GM21447 (cell line): Measurements from ENCODE around the gene SLC29A1.
"Not testable (repeated sequence)": the region's sequence is repeated elsewhere in the genome, so short reads cannot be mapped to it uniquely, and the experiment has no call there.

Experiments used
- ATAC-seq: cut with Tn5 transposase; IDR thresholded peaks from one replicate; pipeline ENCODE4 v1.9.1; 2021; ENCODE audit not compliant: unreplicated experiment

Gene SLC29A1

DNA sequence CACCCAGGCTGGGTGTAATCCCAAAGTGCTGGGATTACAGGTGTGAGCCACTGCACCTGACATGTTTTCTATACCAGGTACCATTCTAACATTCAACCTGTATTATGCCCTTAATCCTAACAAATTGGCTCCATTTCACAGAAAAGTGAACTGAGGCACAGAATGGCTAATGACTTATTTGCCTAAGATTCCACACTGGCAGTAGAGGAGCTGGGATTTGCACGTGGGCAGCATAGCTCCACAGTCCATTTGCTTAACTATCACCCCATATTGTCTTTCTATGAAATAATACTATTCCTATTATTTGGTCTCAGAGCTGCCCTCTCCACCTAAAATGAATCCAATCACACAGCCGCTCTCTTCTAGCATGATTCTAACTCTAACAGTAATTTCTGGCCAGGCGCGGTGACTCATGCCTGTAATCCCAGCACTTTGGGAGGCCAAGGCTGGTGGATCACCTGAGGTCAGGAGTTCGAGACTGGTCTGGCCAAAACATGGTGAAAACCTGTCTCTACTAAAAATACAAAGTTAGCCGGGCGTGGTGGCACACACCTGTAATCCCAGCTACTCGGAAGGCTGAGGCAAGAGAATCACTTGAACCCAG, 30.0 kb upstream of the SLC29A1 start:
- ATAC-seq = no peak

DNA sequence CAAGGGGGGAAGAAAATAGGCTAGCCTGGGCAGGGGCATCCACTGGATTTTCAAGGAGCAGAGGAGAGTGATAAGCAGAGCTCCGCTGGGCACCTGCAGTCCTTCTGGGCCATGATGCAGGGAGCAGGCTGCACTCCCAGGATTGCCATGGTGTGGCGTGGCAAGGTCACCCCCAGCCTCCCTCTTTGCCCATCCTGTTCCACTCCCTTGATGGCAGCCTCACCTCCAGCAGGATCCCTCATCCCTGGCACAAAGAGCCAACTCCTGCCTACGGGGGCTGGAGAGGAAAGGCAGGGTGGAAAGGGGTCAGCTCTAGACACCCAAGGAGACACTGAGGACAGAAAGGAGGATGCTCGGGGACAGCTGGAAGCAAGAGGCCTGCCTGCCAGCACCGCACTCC, 29.1 kb upstream of the SLC29A1 start:
- no peak for ATAC-seq

DNA sequence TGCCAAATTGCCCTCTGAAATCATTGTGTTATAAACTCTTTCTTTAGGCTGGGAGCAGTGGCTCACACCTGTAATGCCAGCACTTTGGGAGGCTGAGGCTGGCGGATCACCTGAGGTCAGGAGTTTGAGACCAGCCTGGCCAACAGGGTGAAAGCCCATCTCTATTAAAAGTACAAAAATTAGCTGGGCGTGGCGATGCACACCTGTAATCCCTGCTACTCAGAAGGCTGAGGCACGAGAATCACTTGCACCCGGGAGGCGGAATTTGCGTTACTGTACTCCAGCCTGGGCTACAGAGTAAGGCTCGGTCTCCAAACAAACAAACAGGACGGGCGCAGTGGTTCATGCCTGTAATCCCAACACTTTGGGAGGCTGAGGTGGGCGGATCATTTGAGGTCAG, 27.0 kb upstream of the SLC29A1 start:
- ATAC-seq = not testable (repeated sequence)

- ATAC-seq = no peak
These were observed 24.7 kb upstream of the SLC29A1 start for GRCh38 chr6:44198684-44199083.

DNA sequence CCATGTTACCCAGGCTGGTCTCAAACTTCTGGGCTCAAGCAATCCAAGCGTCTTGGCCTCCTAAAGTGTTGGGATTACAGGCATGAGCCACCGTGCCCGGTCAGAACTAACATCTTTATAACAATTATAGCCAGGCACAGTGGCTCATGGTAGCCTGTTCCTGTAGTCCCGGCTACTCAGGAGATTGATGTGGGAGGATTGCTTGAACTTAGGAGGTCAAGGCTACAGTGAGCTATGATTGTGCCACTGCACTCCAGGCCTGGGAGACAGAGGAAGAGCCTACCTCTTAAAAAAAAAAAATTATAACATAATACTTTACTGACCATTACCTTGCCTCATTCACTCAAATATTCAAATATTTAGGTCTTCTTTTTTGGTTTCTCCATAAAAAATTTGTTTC, 23.5 kb upstream of the SLC29A1 start:
- no peak for ATAC-seq

DNA sequence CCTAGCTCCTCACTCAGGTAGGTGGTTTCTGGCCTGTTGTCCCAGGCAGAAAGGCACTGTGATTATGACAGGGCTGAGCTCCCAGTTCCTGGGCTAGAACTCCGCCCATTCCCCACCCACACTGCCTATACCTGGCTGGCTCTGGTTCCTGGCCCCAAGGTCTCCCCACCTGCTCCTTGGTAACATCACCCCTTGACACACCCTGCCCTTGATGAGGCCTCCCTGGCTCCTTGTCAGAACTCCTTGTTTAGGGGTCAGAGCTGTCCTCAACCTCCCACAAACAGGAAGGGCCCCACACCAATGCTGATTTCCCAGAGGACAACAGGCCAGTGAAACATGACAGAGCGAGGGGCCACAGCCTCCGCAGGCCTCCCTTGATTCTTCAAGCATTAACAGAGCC, 22.2 kb upstream of the SLC29A1 start:
- ATAC-seq = no peak

DNA sequence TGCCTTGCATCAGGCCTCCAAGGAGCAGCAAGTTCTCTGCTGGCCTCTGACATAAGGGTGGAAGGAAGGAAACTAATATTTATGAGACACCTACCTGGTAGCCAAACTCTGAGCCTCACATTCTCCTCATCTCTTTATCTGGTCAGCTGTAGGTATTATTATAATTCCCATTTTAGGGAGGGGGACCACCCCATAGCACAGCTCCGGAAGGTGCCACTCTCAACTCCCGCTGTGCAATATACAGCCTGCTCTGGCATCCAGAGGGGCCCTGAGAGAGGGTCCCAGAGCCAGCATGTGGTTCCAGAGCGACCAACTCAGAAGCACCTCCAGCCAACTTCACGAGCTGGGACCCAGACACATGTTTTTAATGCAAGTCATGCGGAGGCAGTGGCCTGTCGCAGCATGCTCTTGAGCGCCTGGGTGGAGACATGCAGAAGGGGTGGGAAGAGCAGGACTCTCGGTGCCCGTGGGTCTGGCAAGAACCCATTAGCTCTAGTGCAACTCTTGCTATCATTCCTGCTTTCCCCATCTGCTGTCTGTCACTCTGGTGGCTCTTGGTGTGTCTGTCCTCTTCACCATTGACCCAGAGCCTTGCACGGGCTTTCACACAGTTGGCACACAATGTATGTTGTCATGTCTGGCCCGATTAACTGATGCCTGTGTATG, 21.6 kb upstream of the SLC29A1 start:
- no peak for ATAC-seq

GRCh38 chr6:44202332-44202971, 20.9 kb upstream of the SLC29A1 start:
- no peak for ATAC-seq

DNA sequence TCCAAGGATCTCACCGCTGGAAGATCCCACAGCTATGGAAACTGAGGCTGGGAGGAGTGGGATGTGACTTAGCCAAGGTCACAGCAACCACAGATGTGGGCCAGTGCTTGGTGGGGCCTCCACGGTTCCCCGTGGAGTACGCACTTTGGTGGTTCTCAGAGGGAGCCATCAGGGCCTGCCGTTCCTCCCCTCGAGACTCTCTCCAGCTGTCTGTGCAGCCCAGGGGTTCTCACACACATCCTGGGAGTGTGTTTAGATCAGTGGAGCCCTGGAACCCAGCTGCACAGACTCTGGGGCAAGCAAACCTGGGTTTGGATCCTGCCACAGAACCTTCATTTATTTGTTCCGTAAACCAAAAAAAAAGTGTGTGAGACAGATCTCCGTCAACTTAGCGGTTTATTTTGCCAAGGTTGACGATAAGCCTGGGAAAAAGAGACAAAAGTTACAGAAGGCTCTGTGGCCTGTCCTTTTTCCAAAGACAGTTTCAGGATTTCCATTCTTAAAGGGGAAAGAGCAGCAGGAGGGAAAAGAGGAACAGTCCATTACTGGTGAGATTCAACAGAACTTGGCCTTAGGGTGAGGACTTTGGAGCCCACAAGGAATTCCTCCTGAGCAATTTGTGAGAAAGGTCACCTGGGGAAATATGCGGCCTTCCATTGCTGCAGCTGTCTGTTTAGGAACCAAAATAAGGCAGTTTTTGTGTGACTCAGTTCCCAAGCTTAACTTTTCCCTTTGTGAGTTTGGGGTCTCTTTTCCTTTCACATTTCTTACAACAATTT, 20.2 kb upstream of the SLC29A1 start:
- no peak for ATAC-seq

DNA sequence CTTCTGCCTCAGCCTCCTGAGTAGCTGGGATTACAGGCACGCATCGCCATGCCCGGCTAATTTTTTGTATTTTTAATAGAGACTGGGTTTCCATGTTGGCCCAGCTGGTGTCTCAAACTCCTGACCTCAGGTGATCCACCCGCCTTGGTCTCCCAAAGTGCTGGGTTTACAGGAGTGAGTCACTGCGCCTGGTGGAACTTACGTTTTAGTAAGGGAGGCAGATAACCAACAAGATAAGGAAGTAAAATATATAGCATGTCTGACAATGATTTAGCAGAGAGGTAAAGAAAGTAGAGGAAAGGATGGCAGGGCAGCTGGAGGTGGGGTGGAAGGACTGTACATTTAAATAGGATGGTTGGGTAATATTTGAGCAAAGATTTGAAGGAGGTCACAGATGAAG, 19.4 kb upstream of the SLC29A1 start:
- no peak for ATAC-seq

DNA sequence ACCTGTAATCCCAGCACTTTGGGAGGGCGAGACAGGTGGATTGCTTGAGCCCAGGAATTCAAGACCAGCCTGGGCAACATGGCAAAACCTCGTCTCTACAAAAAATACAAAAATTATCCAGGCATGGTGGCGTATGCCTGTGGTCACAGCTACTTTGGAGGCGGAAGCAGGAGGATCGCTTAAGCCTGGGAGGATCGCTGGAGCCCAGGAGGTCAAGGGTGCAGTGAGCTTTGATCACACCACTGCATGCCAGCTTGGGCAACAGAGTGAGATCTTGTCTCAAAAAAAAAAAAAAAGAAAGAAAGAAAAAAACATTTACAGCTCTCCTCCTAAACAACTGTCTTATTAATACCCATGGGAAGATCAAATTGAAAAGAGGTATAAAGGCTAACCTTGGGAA, 15.4 kb upstream of the SLC29A1 start:
- no peak for ATAC-seq

- ATAC-seq = no peak
These were observed 12.1 kb upstream of the SLC29A1 start for GRCh38 chr6:44211284-44211683.

GRCh38 chr6:44214307-44214706, 9.1 kb upstream of the SLC29A1 start:
- no peak for ATAC-seq

- no peak for ATAC-seq
These were observed 6.6 kb upstream of the SLC29A1 start, which contains the start of gene MYMX for GRCh38 chr6:44216677-44217331. Gene MYMX (plus strand): TSS chr6:44216926. CDS start chr6:44217472, 546 bp downstream.

GRCh38 chr6:44217332-44218143, 5.9 kb upstream of the SLC29A1 start:
- no peak for ATAC-seq

GRCh38 chr6:44219053-44219814, 4.2 kb upstream of the SLC29A1 start:
- ATAC-seq = peak; percentile 37

DNA sequence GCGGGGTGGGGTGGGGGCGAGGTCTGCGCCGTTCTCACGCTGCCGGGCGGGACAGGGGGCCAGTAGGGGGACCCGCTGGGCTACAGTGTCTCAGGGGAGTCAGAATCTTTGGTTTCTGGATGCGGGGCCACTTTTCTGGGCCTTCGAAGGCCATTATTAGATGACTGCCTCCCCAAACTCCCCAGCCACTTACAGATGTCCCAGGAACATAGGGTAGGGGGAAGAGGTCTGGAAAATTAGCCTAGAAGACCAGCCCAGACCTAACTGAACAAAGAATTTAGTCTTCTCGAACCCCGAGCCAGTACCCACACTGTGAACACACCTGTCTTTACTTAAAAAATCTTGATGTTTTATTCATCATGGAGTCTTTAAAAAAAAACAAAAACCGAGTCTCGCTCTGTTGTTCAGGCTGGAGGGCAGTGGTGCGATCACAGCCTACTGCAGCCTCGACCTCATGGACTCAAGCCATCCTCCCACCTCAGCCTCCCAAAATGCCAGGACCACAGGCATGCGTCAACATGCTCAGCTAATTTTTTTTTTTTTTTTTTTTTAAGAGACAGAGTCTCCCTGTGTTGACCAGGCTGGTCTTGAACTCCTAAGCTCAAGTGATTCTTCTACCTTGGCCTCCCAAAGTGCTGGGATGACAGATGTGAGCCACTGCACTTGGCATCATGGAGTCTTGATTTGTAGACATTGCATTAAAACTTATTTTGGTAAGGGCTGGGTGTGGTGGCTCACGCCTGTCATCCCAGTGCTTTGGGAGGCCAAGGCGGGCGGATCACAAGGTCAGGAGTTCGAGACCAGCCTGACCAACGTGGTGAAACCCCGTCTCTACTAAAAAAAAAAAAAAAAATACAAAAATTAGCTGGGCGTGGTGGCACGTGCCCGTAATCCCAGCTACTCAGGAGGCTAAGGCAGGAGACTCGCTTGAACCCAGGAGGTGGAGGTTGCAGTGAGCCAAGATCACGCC, 3.3 kb upstream of the SLC29A1 start:
- no peak for ATAC-seq

GRCh38 chr6:44220913-44221290, 2.5 kb upstream of the SLC29A1 start:
- no peak for ATAC-seq
